NCI-H774 (cell line): ENCODE results near the gene TRMT13.
A peak's percentile ranks its signal among the peaks of the same experiment; 100 is the strongest.

ENCODE experiments used
- DNase-seq: peaks from one replicate; lab custom pipeline; 2025; lab: John Stamatoyannopoulos, UW

The TRMT13 gene, protein sequence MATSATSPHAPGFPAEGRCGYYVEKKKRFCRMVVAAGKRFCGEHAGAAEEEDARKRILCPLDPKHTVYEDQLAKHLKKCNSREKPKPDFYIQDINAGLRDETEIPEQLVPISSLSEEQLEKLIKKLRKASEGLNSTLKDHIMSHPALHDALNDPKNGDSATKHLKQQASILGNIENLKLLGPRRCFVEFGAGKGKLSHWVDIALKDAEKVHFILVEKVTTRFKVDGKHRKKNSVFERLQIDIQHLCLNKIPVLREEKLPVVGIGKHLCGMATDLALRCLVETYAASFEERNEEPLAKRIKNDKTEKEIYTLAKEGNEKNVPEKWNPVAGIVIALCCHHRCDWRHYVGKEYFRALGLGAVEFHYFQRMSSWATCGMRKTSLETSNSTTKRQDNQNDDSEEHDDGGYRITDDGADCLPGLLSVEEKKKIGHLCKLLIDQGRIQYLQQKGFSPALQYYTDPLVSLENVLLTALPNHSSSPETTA

DNA sequence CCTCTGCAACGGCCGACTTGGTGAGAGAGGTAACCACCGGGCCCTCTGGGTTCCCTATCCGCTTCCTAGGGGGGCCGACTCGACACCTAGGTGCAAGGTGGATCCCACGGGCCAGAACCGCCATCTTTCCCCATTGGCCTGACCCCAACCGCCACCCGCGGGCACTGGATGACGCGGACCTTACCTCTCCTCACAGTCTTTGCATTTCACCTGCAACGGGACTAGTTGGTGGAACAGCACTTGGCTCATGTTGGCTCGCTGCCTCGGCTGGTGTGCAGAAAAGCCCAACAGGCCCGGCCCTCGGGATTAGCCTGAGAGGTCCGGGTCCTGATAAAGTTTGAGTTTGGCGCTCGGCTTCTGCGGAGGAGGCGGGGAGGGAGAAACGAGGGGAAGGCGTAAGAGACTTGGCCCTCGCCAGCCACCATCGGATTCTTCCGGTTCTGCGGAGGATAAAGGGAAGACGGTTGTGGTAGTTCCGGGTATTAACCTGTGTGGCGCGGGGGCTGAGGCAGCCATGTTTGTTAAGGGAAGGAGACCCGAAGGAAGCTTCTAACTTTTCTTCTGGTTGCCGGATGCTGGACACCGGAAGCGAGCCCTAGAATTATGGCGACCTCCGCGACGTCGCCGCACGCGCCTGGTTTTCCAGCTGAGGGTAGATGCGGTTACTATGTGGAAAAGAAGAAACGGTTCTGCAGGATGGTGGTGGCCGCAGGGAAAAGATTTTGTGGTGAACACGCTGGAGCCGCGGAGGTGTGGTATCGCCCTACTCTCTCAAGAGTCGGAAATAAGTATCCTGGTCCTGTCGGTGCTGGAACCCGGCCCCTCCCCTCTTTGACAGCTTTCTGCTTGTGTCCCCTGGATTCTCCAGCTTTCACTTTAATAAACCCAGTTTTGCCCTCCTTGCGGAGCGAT lies at the start of gene TRMT13, which contains the start of gene SASS6:
TRMT13 (plus strand) TSS at position 598 of the 912 bp plus-strand sequence; CDS start at position 604, 6 bp downstream.
SASS6 (minus strand) TSS at position 365 of the 912 bp plus-strand sequence; CDS start at position 249, 116 bp downstream.
- DNase-seq: peak; percentile 96

DNA sequence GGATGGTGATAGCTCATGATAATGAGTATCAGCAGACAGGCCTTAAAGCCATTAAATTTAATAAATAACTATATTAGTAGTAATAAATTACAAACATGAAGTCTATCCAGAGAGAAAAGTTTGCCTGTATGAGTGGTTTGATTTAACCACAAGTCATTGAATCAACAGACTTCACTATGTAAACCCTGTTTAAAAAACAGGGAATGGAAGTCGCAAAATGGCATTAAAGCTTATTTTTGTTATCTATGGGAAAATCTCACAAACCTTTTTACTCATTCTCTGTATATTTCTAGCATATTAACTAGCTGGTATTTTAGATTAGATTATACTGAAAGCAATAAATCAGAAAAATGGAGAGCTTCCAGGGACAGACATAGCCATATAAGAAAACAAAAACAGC lies 45.6 kb upstream of the TRMT13 start:
- DNase-seq: no peak

DNA sequence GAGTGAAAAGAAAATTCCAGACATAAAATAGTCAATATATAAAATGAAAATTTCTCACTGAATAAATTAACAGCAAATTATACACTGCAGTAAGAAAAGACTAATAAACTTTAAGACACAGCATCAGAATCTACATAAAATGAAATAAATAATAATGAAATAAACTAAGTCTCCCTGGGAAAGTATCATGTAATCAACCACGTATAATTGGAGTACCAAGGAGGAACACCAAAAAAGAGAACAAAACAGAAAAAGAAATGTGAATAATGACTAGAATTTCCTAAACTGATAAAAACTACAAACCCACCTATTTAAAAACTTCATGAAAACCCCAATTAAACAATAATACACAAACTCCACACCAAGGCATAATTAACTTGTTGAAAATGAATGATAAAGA lies 43.9 kb upstream of the TRMT13 start:
- no peak for DNase-seq

DNA sequence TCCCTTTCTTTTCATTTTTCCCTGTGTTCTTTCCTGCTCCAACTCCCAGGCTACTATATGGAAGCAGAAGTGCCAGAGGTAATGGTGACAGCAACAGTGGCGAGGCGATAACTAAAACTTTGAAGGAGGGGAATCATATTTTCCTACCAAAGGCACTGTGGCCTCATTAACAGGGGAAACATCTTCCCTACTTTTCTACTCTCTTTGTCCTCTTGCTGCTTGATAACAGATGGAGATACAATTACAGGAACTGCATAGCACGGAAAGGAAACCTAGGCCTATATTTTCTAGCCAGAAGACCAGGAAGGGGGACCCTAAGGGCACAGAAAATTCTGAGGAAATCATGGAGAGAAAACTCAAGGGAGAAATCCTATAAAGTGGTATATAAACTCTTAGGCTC lies 42.5 kb upstream of the TRMT13 start:
- no peak for DNase-seq

DNA sequence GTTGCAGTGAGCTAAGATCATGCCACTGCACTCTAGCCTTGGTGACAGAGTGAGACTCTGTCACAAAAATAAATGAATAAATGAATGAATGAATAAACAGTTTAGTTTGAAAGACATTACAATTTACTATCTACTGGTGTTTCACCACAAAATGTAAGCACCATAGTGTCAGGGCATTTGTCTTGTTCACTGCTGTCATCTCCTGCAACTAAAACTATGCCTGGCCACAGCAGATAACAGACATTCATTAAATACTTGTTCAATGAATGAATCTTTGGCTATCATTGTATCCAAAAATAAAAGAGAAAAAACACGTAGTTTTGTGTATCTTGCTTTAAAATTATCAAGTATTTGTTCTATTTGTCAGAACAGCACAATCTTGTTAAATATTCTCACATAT lies 32.8 kb upstream of the TRMT13 start:
- no peak for DNase-seq

DNA sequence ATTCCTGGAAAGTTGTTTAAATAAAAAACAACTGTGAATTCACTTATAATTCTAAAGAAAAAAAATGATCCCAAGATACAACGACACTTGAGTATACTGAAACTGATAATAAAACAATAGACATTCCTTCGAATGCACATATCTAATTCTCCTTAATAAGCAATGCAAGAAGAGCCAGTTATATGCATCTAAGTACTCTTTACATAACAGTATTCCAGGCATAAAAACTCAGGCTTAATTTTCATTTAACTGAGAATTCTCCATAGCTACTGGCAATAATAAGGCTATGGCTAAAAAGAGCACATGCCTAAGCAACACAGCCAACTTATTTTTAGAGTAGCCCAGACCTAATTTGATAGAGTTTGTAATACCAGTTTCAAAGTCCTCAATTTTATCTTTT lies 31.4 kb upstream of the TRMT13 start:
- no peak for DNase-seq

DNA sequence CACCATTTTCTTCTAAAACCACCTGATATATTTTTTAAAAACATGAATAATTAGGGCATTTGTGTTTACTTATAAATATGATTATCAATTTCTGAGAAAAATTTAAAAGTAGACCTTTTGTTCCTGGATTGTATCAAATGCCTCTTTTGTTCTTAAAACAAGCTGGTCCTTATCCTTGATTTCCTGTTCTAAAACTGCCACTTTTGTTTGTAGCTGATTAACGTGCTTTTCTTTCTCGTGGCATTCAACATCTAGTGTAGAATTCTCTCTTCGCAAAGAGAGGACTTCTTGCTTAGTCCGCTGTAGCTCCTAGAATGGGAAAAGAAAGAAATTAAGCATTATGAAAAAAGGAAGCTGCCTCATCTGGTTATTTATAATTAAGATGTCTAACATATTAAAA lies 25.3 kb upstream of the TRMT13 start:
- DNase-seq: no peak

DNA sequence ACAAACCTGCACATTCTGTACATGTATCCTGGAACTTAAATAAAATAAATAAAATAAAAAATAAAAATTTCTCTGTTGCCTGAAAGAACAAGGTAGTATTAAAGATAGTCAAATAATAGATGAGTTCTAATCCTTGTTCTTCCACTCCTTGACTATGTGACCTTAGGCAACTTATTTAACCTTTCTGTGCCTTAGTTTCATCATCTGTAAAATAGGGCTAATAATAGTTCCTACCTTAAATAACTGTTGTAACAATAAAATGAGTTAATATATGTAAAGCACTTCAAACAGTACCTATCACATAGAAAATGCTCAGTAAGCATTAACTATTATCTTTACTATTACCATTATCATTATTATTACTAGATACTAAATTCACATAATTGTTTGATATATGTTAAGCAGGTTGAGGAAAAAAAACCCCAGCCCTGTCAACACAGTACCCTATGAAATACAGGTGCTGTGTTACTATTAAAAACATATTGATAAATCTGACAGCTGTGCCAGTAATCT lies 23.4 kb upstream of the TRMT13 start:
- no peak for DNase-seq

DNA sequence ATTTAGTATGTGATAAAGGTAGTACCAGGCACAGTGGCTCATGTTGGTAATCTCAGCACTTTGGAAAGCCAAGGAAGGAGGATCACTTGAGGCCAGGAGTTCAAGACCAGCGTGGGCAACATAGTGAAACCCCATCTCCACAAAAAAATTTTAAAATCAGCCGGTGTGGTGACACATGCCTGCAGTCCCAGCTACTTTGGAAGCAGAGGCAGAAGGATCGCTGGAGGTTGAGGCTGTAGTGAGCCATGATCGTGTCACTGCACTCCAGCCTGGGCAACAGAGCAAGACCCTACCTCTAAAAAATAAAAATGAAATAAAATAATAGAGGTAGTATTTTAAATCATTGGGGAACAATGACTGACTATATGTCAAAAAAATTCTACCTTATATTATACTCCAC lies 17.4 kb upstream of the TRMT13 start:
- DNase-seq: no peak

DNA sequence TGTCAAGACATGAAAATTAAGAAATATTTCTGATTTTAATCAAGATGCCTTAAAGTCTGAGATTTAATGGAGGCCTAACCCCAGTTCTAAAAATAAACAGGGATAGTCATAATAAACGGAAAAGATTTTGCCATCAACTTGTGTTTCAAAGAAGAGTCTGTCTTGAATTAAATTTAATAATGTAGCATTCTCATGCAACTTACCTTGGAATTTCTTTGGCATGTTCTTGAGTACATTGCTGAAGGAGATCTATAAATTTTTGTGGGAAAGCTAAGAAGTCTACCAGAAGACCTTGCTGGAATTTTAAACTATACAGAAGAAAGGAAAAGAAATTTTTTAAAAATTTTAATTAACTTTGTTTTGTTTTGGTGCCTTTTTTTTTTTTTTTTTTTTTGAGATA lies 10.8 kb upstream of the TRMT13 start:
- DNase-seq: no peak

DNA sequence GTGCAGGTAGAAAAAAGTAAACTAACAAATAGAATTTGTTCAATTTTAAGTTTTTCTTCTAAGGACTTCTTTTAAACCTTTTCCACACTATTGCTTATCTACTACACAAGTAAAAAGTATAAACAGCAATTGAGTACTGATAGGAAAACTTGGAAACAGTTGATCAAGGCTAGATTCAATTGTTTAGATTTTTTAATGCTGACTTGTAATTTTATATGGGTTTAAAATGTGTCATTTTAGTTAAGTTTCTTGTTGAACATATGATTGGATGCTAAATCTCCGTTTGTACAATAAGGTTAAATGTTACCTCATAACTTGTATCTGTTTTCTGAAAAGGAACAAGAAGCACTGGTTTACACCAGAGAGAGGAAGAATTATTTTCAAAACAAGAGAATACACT lies 5.7 kb upstream of the TRMT13 start:
- DNase-seq: no peak

DNA sequence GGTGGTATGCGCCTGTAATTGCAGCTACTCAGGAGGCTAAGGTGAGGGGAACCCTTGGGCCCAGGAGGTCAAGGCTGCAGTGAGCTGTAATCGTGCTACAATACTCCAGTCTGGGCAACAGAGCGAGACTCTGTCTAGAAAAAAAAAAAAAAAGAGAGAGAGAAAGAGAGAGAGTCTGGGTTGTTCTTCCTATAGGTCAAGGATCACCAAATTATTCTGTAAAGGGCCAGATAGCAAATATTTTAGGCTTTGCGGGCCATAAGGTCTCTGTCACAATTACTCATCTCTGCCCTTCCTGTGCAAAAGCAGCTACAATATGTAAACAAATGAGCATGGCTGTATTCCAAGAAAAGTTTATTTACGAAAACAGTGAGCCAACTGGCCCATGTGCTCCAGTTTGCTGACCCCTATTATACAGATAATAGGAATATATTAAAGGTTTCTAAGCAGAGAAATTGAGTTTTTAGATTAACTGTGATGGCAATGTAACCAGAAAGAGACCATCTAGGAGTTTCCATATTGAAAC lies 2.3 kb upstream of the TRMT13 start:
- no peak for DNase-seq

DNA sequence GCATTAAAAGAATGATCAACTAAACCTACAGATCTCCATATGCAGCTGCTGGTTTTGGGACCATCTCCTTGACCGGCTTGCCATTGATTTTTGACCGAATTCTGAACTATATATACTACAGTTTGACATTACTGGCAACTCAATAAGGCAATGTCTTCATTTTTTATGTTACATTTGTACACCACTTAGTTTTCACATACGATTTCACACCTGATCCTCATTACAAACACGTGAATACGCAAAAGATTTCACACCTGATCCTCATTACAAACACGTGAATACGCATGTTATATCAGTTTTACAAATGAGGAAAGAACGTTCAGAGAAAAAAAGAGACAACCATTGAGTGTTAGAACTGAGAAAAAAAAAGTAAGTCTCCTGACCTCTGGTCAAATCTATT lies 1.3 kb upstream of the TRMT13 start:
- no peak for DNase-seq

DNA sequence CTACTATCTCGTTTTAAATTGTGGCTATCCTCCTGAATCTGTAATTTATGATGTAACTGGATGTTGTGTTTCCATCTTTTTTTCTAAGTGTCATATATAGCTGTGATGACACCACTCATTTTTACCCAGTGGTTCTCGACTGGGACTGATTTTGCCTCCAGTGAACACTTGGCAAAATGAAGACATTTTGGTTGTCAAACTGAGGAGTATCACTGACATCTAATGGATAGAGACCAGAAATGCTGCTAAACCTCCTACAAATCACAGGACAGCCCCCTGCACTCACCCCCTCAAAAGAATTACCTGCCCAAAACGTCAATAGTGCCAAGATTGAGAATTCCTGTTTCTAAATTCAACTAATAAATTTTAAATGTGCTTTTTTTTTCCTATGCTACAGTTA lies 1.9 kb downstream of the TRMT13 start:
- DNase-seq: no peak

DNA sequence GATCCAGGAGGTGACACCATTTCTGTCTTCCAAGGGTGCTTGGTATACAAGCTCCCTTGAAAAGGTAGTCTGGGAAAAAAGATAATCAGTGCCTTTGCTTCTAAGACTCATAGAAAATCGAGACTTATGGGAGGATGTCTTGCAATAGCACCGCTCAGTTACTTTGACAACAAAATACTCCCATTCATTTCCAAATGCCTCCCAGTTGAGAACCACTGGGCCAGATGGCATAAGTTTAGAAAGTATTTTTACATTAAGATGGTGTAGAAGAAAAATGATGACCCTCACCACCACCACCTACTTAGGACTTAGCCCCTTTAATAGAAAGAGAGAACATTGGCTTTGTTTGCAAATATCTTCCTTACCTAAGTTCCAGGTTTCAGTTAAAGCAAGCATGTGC lies 4.6 kb downstream of the TRMT13 start:
- no peak for DNase-seq

DNA sequence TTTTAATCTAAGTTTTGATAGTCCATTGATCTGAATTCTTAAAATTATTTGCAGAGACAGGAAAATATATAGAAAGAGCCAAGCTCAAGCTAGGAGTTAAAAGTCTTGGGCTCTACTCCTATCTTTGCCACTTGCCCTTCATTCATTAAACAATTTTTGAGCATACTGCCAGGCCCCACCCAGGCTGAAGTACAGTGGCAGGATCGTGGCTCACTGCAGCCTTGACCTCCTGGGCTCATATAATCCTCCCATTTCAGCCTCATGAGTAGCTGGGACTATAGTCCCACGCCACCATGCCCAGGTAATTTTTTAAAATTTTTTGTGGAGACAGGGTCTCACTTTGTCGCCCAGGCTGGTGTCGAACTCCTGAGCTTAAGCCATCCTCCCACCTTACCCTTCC lies 8.2 kb downstream of the TRMT13 start:
- no peak for DNase-seq

DNA sequence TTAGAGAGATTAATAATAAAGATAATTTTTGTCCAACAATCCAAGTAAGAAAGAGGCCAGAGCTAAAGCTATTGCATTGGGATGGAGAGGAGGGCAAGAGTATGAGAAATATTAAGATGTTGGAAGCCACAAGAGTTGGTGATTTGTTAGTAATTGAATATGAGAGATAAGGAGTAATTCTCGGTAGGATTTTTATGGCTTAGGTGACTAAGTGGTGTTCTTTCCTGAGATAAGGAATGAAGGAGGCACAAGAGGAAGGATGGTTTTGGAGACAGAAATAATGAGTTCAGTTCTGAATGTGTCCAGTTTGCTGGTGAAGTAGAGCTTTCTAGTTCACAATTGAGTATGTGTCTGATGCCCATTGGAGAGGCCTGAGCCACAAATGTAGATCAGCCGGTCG lies 9.4 kb downstream of the TRMT13 start:
- no peak for DNase-seq

DNA sequence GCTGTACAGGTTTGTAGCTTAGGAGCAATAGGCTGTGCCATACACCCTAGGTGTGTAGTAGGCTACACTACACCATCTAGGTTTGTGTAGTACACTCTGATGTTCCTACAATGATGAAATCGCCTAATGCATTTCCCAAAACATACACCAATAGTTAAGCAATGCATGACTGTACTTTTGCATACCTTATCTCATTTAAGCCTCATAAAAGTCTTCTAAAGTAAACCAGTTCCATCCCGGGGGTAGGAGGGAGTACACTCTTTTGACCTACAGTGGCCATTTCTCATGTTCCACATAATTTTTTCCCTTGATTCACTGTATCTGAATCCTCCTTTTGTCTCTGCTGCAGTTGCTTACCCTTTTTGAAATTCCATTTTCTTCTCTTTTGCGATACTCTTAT lies 12.2 kb downstream of the TRMT13 start:
- no peak for DNase-seq

DNA sequence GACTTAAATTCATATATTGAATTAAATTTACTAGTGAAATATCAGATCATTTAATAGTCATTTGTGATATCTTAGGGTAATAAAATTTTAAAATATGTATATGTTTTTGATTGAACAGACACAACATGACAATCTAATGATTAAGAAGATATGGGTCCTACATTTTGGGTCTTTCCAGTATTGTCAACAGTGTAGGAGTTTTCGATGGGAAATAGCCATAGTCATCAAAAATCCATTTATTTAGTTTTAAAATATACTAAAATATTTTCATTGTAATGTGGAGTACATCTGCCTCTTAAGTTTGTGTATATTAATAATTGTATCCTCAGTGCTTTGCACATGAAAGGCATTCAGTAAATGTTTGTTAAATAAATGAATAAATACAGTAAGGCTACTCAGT lies 14.0 kb downstream of the TRMT13 start:
- DNase-seq: no peak

DNA sequence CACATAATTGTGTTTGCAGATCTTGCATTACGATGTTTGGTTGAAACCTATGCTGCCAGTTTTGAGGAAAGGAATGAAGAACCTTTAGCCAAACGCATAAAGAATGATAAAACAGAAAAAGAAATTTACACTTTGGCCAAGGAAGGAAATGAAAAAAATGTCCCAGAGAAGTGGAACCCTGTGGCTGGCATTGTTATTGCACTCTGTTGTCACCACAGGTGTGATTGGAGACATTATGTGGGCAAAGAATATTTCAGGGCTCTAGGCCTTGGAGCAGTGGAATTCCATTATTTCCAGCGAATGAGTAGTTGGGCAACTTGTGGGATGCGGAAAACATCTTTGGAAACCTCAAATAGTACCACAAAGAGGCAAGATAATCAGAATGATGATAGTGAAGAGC lies 14.9 kb downstream of the TRMT13 start:
- no peak for DNase-seq

DNA sequence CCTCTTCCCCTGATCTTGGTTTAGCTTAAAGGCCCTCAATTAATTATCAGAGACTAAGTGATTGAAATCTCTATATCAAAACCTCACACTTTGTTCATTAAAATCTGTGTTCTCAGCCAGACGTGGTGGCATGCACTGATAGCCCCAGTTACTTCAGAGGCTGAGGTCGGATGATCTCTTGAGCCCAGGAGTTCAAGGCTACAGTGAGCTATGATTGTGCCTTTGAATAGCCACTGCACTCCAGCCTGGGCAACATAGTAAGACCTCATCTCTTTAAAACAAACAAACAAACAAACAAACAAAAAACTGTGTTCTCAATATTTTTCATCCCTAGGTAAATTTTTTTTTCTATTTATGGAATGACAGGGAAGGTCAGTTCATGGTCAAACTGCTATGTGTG lies 18.7 kb downstream of the TRMT13 start:
- DNase-seq: no peak

DNA sequence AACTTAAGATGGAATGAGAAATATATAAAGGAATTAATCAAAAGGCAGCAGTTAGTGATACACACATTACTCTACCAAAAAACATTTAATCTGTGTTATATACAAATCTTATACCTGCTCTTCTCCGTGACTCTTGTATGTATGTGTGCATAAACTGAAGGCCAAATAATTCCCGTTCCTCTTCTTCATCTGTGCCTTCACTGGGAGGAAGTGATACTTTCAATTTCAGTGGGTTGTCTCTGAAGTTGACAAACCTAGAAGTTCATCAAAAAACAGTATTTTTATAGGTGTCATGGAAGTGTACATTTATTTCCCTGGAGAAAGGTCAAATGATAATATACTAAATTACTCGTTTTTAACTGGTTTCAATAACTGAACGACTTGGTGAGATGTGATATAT lies 19.3 kb downstream of the TRMT13 start:
- DNase-seq: no peak

DNA sequence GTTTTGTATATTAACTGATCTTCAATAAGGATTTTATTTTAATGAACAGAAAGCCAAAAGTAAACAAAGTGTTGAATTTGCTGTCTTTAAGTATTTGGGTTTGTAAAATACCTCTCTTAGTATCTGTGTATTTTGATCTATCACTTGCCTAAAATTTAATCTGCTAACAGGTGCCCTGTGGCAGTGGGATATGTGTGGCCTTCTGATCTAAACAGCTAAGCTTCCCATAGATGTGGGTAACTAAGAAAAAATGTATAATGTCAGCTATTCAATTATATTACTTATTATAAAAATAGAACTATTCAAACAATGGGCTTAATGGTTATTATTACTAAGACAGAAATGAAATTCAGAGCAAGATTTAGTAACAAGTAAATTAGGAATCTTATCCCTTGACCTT lies 29.9 kb downstream of the TRMT13 start:
- DNase-seq: no peak
